ENCODE measurements around the gene PRR14.
A peak's percentile ranks its signal among the peaks of the same experiment; 100 is the strongest.

Gene PRR14

DNA sequence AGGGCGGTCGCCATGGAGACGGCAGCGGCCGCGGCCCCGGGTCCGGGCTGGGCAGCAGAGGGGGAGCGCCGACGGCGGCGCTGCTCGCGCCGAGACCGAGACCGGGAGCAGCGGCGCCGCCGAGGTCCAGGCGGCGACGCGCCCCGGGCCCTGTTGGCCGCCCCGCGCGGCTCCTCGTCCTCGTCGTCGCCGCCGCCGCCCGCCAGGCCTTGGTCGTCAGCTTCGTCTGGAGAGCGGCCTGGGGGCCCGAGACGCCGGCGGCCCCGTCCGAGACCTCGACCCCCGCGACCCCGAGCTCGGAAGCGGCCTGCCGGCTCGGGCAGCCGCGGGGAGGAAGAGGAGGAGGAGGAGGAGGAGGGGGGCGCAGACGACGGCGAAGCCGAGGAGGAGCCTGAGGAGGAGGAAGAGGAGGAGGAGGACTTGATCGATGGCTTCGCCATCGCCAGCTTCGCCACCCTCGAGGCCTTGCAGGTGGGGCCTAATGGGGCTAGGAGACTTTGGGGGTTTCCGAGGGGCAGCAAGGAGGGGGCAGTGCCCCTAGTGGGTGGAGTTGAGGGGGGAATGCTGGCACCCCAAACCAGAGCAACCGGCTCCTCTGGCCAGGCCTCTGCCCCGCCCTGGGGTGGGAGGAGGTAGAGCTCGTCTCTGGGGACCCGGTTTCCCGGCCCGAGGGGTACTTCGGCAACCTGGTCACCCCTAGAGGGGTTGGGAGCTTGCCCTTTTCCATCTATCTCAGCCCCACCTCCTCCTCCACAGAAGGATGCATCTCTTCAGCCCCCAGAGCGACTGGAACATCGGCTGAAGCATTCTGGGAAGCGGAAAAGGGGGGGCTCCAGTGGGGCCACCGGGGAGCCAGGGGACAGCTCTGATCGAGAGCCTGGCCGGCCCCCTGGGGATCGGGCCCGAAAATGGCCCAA lies 9.0 kb downstream of the PRR14 start:
- DNase-seq = peak in 3 of 14 donors; percentile 4 to 26 (median 10)

DNA sequence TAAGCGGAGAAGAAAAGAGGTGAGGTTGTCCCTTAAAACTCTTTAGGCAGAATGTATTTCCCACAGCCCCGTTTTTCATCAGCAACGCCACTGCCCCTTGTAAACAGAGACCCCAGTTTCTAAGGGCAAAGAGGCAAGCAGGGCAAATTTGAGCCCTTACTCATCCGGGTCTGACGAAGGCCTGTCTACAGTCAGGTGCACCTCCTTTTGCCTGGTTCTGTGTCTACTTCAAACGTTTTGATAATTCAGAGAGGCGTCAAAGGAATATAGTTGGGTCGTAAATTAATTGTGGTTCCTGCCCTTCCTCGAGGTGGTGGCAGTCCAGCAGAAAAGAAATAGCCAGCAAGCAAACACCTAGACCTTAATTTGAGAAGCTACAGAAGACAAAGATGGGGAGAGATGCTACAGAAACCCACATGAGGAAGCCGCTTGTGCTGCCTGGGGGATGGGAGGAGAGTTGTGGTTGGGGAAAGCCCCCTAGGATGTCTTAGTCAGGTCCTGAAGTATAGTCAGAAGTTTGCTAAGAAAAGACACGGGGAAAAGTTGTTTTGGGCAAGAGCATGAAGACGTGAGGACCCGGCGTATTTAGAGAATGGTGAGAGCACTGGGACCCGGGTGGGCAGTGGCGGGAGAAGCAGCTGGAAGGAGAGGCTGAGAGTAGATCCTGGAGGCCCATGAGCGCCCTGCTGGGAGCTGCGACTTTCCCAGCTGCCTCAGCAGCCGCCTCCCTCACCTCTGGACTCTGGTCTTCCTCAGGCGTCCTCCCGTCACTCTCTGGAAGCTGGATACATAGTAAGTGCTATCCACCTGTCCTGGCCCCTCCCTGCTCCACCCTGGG lies 9.9 kb downstream of the PRR14 start:
- no peak for DNase-seq

DNA sequence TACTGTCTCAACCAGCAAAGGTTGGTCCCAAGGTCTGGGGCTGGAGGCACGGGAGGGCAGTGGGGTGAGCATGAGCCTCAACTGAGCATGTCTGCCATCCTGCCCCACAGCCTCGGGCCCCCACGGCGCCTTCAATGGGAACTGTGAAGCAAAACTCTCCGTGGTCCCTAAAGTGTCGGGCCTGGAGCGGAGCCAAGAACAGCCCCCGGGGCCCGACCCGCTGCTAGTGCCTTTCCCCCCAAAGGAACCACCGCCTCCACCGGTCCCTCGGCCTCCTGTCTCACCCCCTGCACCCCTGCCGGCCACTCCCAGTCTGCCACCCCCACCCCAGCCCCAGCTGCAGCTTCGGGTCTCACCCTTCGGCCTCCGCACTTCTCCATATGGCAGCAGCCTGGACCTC lies 11.7 kb downstream of the PRR14 start:
- DNase-seq = no peak

DNA sequence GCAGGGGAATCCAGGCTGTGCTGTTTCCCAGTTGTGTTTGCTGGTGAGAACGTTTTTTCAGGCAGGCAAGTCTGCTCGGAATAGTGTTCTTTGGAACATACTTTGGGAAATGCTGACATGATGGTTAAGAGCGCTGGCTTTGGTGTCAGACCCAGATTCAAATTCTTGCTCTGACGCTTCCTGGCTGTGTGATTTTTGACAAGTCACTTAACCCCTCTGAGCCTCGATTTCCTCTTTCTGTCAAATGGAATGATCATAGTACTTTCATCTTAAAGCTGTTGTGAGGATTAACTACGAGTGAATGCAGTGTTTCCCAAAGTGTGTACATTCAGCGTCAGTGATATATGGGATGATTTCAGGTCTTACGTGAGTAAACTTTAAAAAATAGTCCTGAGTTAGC lies 12.3 kb downstream of the PRR14 start:
- no peak for DNase-seq

DNA sequence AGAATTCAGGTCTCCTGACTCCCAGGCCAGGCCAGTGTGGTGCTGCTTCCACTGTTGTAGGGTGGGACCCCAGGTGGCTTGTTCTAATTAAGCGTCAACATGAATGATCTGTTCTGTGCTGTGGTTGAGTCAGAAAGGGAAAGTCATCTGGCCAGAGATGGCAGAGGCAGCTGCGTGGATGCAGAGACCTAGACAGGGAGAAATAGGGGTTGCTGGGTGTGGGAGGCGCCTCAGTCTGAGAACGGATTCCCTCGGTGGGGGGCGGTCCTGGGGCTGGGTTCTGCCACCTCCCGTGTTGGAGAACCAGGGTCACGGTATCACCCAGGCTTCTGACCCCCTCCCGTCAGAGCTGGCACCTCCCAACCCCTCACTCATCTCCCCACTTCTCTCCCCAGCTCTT lies 13.1 kb downstream of the PRR14 start:
- DNase-seq = no peak

DNA sequence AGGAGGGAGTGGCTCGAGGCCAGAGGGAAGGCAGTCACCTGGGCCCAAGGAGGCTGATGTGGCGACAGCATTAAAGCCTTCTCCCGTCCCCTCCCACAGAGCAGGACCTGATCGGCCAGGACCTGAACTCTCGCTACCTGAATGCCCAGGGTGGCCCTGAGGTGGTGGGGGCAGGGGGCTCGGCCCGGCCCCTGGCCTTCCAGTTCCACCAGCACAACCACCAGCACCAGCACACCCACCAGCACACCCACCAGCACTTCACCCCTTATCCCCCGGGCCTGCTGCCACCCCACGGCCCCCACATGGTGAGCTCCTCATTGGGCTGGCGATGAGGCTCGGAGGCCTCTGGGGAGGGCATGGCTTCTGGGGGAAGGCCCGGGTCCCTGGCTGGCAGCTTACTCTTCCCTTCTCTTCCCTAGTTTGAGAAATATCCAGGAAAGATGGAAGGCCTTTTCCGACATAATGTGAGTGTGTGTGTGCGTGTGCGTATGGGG lies 13.9 kb downstream of the PRR14 start:
- DNase-seq = no peak

DNA sequence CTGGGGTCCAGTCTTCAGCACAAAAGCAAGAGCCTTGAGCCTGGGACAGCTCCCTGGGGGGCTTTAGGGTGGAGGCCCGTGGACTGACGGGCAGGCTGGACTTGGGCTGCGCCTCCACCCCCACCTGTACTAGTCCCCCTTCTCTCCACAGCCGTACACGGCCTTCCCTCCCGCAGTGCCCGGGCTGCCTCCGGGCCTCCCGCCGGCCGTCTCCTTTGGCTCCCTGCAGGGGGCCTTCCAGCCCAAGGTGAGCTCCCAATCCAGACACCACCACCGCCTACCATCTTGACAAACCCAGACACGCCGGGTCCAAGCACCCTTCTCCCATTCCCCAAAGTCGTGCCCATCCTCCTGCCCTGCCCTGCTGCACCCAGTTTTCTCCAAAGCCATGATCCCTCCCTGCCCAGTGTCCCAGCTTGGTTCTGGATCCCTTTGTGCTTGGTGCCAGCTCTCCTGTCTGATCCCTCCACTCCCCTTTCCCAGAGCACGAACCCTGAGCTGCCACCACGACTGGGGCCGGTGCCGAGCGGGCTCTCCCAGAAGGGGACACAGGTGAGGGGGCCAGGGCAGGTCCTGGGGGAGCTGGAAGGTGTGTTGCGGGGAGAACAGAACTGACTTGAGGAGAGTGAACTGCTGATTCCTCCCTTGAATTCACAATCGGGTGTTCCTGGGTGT lies 14.5 kb downstream of the PRR14 start:
- DNase-seq = no peak

DNA sequence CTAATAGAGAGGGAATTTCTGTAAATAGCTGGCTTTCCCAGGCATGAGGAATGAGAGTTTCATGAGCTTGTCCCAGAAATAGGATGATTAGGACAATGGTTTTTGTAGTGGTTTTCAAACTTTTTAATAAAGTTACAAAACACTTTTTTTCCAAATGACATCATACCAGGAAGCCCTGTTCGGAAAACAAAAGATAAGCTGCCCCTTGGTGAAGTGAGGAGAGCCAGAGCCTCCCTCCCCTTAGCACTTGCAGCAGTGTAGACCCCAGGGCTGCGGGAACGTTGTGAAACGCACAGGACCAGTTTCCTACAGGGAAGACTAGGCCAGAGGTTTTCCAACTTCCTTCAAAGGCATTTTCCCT lies 15.1 kb downstream of the PRR14 start:
- DNase-seq = no peak

DNA sequence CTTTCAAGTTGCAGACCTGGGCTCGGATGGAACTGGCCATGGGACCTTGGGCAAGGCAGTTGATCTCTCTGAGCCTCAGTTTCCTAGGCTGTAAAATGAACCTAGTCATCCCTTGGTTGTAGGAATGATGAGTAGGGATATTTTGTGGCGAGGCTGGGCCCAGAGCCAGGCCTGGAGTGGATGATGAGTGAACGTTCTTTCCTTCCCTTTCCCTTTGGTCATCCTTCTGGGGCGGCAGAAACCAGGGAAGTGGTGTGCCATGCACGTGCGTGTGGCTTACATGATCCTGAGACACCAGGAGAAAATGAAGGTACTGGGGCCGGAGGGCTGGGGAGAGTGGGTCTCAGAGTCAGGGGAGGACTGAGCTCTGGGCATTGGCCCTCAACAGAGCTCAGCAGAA lies 15.9 kb downstream of the PRR14 start:
- DNase-seq = no peak

DNA sequence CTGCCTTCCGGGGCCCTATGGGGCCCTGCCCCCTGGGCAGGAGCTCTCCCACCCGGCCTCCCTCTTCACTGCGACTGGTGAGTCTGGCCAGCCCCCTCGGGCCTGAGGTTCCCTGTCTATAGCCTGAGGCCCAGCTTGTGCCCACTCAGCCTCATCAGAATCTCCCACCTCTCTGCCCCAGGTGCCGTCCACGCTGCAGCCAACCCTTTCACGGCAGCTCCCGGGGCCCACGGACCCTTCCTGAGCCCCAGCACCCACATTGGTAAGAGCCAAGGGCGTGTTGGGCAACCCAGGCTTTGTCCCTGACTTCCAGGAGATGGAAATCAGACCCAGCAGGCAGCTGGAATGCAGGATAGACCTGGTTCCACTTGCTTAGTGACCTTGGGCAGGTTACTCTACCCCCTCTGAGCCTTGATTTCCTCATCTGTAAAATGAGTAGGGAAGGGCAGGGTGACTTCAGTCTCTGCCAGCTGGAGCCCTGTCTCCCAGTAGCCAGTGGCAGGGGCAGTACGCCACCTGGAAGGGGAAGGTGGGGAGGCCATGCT lies 16.7 kb downstream of the PRR14 start:
- DNase-seq = no peak

DNA sequence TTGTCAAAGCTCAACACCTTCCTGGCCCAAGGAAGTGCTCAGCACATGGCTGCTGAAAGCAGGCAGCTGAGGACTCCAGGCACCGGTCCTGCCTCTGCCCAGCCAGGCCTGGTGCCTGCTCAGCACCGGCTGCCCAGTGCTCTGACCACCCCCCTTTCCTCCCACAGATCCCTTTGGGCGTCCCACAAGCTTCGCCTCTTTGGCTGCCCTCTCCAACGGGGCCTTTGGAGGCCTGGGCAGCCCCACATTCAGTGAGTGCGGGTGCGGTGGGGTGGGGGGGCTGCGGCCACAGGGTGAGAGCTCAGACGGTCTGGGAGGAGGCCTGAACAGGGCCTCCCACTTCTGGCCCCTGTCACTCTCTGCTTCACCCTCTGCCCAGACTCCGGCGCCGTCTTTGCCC lies 17.6 kb downstream of the PRR14 start:
- no peak for DNase-seq

DNA sequence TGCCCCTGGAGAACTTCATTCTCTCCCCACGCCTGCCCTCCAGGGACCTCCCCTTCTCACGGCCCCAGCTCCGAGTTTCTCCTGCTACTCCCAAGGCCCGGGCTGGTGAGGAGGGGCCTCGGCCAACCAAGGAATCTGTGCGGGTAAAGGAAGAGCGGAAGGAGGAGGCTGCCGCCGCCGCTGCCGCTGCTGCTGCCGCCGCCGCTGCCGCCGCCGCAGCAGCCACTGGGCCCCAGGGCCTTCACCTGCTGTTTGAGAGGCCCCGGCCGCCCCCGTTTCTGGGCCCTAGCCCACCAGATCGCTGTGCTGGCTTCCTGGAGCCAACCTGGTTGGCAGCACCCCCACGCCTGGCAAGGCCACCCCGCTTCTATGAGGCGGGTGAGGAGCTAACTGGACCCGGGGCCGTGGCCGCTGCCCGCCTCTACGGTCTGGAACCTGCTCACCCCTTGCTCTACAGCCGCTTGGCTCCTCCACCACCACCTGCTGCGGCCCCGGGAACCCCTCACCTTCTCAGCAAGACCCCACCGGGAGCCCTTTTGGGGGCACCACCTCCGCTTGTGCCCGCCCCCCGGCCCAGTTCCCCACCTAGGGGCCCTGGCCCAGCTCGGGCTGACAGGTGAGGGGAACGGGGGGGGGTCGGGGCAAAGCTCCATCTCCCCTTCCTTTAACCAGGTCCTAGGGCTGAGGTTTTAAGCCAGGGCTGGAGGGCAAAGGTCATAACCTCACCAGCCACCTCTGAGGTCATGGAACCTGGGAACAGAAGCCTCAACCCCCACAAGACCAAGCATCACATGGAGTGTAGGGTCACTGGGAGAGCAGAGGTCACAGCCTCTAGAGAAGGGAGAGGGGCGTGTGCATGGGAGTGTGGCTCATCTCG lies 18.5 kb downstream of the PRR14 start:
- DNase-seq = no peak

DNA sequence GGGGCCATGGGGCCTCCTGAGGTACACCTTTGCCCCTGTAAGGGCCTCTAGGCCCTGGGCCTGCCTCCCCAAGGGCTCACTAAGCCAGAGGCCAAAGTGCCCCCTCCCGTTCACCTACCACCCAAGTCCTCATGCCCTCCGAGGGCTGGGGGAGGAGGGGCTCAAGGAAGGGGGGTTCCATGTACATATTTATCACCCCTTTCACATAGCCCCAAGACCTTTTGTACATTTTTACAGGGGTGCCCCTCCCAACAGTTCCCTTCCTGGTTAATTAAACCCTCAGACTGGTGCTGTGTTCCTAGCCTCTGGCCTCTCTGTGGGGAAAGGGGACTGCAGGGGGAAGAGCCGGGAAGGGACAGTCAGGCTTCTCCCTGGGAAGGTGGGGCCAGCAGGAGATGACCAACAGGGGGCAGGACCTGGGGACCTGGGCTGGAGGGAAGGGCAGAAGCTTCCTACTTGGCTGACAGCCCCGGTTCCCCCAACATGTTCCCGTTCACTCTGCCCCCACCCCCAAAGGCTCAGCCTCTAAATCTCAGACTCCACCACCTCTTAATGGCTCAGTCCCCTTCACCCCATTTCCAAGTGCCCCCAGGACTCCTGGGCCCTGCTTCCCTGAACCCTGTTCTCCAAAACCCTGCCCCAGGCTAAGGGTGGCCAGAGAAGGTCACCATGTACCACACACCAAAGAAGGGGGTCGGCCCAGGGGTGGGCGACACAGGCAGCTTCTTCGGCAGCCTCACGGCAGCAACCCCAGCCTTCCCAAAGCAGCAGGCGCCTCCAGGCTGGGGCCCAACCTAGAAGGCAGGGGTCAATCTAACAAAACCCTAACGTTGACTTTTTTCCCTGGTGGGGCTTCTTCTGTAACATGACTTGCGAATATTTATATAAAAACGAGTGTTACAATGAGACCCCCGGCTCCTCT lies 19.4 kb downstream of the PRR14 start:
- DNase-seq = no peak

DNA sequence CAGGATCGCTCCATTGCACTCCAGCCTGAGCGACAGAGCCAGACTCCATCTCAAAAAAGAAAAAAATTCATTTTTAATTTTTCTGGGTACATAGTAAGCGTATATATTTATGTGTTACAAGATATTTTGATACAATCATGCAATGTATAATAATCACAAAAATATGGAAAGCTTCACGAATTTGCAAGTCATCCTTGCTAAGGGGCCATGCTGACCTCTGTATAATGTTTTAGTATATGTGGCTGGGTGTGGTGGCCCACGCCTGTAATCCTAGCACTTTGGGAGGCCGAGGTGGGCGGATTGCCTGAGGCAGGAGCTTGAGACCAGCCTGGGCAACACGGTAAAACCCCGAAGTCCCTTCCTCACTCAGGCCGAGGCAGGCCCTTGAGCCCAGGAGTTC lies 24.4 kb downstream of the PRR14 start:
- no peak for DNase-seq

DNA sequence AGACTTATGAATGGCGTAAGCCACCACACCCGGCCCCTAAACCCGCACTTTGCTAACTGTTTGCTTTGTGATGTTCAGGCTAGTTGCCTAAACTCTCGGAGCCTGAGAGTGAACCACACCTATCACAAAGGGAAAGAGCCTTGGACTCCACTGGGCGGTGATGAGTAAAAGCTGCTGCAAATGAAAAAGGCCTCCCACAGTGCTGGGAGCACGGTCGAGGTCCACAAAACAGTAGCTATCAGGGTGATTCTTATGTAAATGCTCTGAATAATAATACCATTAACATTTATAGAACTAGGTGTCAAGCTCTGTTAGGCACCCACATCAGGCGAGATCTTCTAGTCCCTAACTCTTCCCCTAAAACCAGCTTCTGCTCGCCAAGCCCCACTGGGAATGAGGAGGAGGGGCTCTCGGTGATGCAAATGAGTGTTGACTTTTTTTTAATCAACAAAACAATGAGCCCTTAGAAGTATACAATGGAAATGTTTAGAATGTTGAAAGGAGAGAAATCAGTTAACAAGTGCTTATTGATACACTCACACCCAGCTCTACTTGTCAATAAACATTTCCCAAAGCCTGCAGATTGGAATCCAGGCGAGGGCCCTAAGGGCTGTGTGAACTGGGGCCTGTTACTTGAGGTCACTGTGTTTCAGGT lies 27.3 kb downstream of the PRR14 start:
- DNase-seq = no peak

DNA sequence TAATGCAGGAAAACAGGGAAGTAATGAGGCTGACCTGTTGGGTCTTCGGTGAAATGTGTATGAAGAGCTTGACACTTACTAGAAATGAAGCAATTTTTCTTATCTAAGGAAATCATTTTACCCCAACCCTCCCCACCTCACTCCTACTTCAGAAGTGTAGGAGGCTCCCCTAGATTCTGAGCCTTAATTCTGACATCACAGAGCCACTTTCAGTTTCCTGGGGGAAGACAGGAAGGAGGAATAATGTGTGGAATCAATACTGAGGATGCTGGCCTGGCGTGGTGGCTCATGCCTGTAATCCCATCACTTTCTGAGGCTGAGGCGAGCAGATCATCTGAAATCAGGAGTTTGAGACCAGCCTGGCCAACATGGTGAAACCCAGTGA lies 27.8 kb downstream of the PRR14 start:
- no peak for DNase-seq

DNA sequence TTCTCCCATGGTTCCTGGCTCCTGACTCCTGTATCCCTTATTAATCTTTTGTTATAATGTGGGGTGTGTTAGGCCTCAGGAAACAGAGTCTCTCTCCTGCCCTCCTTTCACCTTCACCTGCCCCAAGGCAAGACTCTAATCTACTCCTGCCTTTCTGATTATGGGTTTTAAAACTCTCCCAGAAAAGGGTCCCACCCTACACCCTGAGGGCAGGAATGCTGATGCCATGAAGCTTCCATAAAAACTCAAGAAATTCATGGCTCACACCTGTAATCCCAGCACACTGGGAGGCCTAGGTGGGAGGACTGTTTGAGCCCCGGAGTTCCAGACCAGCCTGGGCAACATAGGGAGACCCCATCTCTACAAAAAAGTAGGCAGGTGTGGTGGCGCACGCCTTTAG lies 29.6 kb downstream of the PRR14 start:
- DNase-seq = no peak

DNA sequence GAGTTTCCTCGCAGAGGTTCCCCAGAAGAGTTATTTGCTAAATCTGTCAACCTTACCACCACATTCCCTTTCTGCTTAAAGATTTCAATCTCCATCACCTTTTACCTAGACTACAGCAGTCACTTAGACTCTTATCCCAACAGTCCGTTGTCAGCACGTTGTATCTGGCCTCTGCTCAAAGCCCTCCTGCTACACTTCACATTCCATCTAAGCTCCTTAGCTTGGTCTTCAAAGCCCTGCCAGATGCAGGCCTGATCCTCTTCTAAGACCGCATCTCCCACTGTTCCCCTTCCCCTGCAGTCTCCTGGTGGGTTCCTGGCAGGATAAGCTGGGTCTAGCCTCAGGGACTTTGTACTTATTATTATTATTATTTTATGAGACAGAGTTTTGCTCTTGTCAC lies 37.9 kb downstream of the PRR14 start:
- no peak for DNase-seq

DNA sequence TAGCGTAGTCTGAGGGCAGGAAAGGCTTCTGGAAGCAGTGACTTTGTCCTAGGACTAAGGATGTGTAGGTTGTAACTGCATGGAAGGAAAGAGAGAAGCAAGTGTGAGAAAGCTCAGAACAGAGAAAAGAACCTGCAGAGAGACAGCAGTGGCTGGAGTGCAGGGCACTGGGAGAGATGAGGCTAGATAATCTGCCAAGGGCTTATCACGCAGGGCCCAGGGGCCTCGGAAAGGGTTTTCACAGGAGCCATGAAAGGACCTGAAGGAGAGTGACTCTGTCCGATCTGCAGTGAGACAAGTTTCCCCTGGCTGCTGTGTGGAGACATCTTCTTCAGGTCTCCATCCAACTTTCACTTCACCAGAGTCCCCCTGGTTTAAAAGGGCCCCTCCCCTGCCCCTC lies 41.1 kb downstream of the PRR14 start:
- DNase-seq = no peak
